H1 (cell line): ENCODE results near the gene IRF2BP2.

Experiments
- EP300 ChIP-seq, 2 experiments: IDR thresholded peaks; 1 replicate in 1 of 2; 2 replicates in 1 of 2; pipeline ENCODE4 v1.6.1; 2011 to 2012; ENCODE audit warnings: low read depth in 2 of 2, low read length in 2 of 2, mild to moderate bottlenecking in 2 of 2, borderline replicate concordance in 1 of 2, inconsistent platforms in 1 of 2, moderate library complexity in 1 of 2
- EZH2 ChIP-seq: fragments of 200-600 bp; sonication (generic); IDR thresholded peaks from 2 replicates; pipeline ENCODE4 v1.7.1; 2012; ENCODE audit warnings: low read depth, mild to moderate bottlenecking, moderate library complexity, low read length, inconsistent platforms; ENCODE audit not compliant: severe bottlenecking
- MAFK ChIP-seq: IDR thresholded peaks from 2 replicates; pipeline ENCODE4 v1.6.1; 2012; ENCODE audit warnings: low read depth, mild to moderate bottlenecking, improper control_type of control experiment, low read length
- TF ChIP-seq, protein P1 (sequence below), 3 experiments: IDR thresholded peaks; 1 replicate in 2 of 3; 2 replicates in 1 of 3; pipeline versions ENCODE4 v1.5.1 to v1.6.1; 2011; ENCODE audit warnings: low read length in 3 of 3, mild to moderate bottlenecking in 3 of 3, inconsistent platforms in 2 of 3, low read depth in 1 of 3, moderate library complexity in 1 of 3; ENCODE audit not compliant: insufficient read depth in 1 of 3; ENCODE audit errors: control extremely low read depth in 1 of 3
- TF ChIP-seq, protein P2 (sequence below): IDR thresholded peaks from 2 replicates; pipeline ENCODE4 v1.6.1; 2012; ENCODE audit warnings: low read length, inconsistent platforms

DNA sequence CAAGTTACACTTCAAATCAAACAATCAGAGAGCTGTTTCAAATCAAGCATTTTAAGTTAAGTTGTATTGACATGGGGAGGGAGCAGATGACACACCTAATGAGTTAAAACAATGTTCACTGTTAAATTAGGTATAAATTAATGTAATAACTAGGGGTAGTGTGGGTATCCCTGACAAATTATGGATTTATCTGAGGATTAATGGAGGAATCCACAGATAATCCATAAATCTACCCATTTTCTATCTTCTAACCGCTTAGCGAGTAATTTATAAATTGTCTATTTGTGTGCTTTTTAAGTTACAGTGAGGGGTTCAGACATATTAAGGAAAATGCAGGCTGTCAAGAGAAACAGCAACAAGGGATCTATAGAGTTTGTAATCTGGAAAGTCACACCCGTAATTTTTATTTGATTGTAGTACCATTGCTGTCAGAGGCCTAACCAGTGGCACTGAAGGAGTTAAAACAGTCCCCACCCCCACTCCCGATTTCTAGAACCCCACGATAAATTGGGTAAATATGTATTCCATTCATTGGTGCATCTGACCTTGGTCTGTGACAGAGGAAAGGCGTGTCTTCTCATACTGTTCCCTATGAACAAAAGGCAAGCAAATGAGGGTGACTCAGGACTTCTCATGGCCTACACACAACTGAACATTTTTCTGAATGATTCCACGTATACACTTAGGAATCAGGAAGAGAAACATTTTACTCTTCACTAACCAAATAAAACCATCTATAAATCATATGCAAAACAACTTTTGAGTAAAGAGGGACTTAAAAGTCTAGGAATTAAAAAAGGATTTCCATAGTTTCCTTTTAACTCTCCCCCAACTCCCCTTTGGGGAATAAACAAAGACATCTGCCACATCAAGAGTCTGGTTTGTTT, 7.4 kb downstream of the IRF2BP2 start:
- TF ChIP-seq EP300 (IDR thresholded peaks at IDR 0.05; ENCODE audit: borderline replicate concordance in 1 of 2, low read depth in 2 of 2, low read length in 2 of 2): no peak
- TF ChIP-seq, protein P1, sequence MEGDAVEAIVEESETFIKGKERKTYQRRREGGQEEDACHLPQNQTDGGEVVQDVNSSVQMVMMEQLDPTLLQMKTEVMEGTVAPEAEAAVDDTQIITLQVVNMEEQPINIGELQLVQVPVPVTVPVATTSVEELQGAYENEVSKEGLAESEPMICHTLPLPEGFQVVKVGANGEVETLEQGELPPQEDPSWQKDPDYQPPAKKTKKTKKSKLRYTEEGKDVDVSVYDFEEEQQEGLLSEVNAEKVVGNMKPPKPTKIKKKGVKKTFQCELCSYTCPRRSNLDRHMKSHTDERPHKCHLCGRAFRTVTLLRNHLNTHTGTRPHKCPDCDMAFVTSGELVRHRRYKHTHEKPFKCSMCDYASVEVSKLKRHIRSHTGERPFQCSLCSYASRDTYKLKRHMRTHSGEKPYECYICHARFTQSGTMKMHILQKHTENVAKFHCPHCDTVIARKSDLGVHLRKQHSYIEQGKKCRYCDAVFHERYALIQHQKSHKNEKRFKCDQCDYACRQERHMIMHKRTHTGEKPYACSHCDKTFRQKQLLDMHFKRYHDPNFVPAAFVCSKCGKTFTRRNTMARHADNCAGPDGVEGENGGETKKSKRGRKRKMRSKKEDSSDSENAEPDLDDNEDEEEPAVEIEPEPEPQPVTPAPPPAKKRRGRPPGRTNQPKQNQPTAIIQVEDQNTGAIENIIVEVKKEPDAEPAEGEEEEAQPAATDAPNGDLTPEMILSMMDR (IDR thresholded peaks at IDR 0.05; ENCODE audit: control extremely low read depth in 1 of 3, insufficient read depth in 1 of 3, low read depth in 1 of 3, low read length in 3 of 3): no peak
- no peak for TF ChIP-seq EZH2
- no peak for TF ChIP-seq MAFK
- TF ChIP-seq, protein P2, sequence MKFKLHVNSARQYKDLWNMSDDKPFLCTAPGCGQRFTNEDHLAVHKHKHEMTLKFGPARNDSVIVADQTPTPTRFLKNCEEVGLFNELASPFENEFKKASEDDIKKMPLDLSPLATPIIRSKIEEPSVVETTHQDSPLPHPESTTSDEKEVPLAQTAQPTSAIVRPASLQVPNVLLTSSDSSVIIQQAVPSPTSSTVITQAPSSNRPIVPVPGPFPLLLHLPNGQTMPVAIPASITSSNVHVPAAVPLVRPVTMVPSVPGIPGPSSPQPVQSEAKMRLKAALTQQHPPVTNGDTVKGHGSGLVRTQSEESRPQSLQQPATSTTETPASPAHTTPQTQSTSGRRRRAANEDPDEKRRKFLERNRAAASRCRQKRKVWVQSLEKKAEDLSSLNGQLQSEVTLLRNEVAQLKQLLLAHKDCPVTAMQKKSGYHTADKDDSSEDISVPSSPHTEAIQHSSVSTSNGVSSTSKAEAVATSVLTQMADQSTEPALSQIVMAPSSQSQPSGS: no peak
